SJSA1 (cell line): ENCODE data around the gene UNC13B. TPM values are rescaled to one million over a fixed set of nuclear protein-coding genes. Genes with fewer than 3 reads are reported as not detected.
"Not testable (repeated sequence)": the region's sequence is repeated elsewhere in the genome, so short reads cannot be mapped to it uniquely, and the experiment has no call there.

ENCODE experiments used
- DNase-seq, 2 experiments: peaks; one replicate each; pipeline ENCODE4 v3.0.0-alpha.2; 2015 to 2020; ENCODE audit warnings: low spot score in 2 of 2, low read depth in 1 of 2
- H3K27ac ChIP-seq: fragments of 250-450 bp; sonication (Bioruptor Pico); 2 replicates; pipeline ENCODE4 v1.5.1; 2020; ENCODE audit warnings: mild to moderate bottlenecking, moderate library complexity
- H3K27me3 ChIP-seq: fragments of 250-450 bp; sonication (Bioruptor Pico); replicated peaks from 2 replicates; pipeline ENCODE4 v1.5.1; 2020; ENCODE audit warnings: mild to moderate bottlenecking, moderate library complexity
- H3K36me3 ChIP-seq: fragments of 250-450 bp; sonication (Bioruptor Pico); 2 replicates; pipeline ENCODE4 v1.5.1; 2020; ENCODE audit warnings: mild to moderate bottlenecking
- H3K4me1 ChIP-seq: fragments of 250-450 bp; sonication (Bioruptor Pico); replicated peaks from 2 replicates; pipeline ENCODE4 v1.6.1; 2021; ENCODE audit warnings: mild to moderate bottlenecking
- H3K4me3 ChIP-seq: fragments of 250-450 bp; sonication (Bioruptor Pico); 2 replicates; pipeline ENCODE4 v1.5.1; 2020; ENCODE audit warnings: mild to moderate bottlenecking
- H3K9me3 ChIP-seq: fragments of 250-450 bp; sonication (Bioruptor Pico); replicated peaks from 2 replicates; pipeline ENCODE4 v1.5.1; 2020; ENCODE audit warnings: mild to moderate bottlenecking
- total RNA-seq: library from RNA; depleted of rRNA; stranded (reverse); fragments of >200 nt; shearing (Covaris generic); gene quantifications from 2 replicates; pipeline ENCODE4 v1.2.3, GENCODE V29; 2014

The UNC13B gene
- total RNA-seq, 1 experiment from 2014 or later, result 1.6 TPM

GRCh38 chr9:35395076-35395705 is 233.4 kb downstream of the UNC13B start:
- H3K4me1 ChIP-seq, result no peaks in the 10 kb centered on the region
- no peak overlapping the region for H3K4me3 ChIP-seq
- no peaks in the 10 kb centered on the region for H3K36me3 ChIP-seq
- no peaks in the 10 kb centered on the region for H3K9me3 ChIP-seq
- H3K27ac ChIP-seq, result no peak overlapping the region
- H3K27me3 ChIP-seq, result no peaks in the 10 kb centered on the region
- no peak for DNase-seq

DNA sequence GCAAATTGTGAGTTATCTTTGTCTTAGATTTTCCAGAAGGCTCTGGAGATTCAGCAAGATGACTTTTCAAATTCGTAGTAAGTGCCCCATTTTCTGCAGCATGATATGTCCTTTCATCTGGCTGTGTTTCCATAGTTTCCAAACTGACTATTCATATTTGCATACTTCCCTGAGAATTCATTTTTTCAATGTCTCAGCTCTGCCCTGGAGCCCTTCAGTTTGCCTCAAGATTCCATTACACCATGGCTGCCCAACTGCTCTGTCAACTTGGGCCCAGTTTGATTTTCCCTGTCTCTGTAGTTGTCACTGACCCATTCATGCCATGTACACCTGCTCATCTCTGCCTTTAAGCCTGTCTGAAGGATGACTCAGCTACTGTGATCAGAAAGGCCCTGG is 233.9 kb downstream of the UNC13B start:
- Histone ChIP-seq H3K4me3 (no peak overlapping the region), H3K27ac (no peak overlapping the region), H3K27me3 (no peaks in the 10 kb centered on the region), H3K36me3 (no peaks in the 10 kb centered on the region), H3K9me3 (no peaks in the 10 kb centered on the region), H3K4me1 (no peaks in the 10 kb centered on the region)
- DNase-seq, result no peak

DNA sequence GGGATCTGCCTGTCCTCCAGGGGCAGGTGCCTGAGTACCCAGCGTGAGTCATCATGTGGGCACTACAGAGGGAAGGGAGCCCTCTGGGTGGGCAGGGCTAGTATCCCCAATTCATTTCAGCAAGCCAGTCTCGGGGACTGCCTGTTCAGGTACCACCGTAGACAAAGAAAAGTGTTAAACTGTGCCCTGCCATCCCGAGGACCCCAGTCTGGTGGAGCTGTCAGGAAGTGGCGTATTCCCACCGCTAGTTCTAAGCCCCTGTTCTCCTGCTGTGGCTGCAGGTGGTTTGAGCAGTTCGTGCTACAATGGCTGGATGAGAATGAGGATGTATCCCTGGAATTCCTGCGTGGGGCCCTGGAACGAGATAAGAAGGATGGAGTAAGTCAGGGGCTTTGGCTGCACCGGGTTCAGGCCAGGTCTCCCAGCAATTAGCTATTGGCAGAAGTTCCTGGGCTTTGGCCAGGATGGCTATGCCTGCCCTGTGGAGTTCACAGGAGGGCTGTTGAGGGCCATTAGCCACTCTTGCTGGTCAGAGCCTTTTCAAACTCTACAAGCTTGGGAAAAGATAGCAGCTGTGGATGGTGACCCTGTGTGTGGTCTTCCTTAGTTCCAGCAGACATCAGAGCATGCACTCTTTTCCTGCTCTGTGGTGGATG is 234.9 kb downstream of the UNC13B start:
- no peak overlapping the region for H3K27ac ChIP-seq
- H3K27me3 ChIP-seq, result no peaks in the 10 kb centered on the region
- H3K36me3 ChIP-seq, result no peaks in the 10 kb centered on the region
- no peaks in the 10 kb centered on the region for H3K9me3 ChIP-seq
- H3K4me3 ChIP-seq, result no peak overlapping the region
- H3K4me1 ChIP-seq, result no peaks in the 10 kb centered on the region
- DNase-seq, result no peak

DNA sequence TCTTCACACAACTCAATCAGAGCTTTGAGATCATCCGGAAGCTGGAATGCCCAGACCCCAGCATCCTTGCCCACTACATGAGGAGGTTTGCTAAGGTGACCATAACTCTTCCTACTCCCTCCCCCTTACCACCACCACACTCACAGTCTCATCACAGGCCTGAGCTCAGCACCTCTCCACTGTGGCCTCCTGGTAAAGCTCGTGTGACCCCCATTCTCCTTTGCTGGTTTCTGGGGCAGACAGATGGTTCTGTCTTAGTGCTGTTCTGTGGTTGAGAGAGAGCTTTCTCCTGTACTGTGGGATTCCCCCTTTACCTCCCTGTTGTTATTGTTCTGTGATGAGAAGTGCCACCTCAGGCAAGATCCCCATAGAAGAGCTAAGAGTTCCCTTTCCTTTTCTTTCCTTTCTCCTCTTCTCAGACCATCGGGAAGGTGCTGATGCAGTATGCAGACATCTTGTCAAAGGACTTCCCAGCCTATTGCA is 235.4 kb downstream of the UNC13B start:
- H3K27ac ChIP-seq, result no peak overlapping the region
- DNase-seq, result no peak
- H3K36me3 ChIP-seq, result no peaks in the 10 kb centered on the region
- no peak overlapping the region for H3K4me3 ChIP-seq
- H3K4me1 ChIP-seq, result no peaks in the 10 kb centered on the region
- no peaks in the 10 kb centered on the region for H3K27me3 ChIP-seq
- H3K9me3 ChIP-seq, result no peaks in the 10 kb centered on the region

- H3K27me3 ChIP-seq, result no peaks in the 10 kb centered on the region
- H3K4me3 ChIP-seq, result no peak overlapping the region
- no peaks in the 10 kb centered on the region for H3K4me1 ChIP-seq
- H3K9me3 ChIP-seq, result no peaks in the 10 kb centered on the region
- DNase-seq, result no peak
- no peak overlapping the region for H3K27ac ChIP-seq
- no peaks in the 10 kb centered on the region for H3K36me3 ChIP-seq
Measured at GRCh38 chr9:35397923-35398322, 236.1 kb downstream of the UNC13B start.

- Histone ChIP-seq H3K36me3 (no peaks in the 10 kb centered on the region), H3K27ac (no peak overlapping the region), H3K27me3 (no peaks in the 10 kb centered on the region), H3K9me3 (no peaks in the 10 kb centered on the region), H3K4me3 (no peak overlapping the region), H3K4me1 (no peaks in the 10 kb centered on the region)
- no peak for DNase-seq
Measured at GRCh38 chr9:35398651-35399335, 237.0 kb downstream of the UNC13B start.

DNA sequence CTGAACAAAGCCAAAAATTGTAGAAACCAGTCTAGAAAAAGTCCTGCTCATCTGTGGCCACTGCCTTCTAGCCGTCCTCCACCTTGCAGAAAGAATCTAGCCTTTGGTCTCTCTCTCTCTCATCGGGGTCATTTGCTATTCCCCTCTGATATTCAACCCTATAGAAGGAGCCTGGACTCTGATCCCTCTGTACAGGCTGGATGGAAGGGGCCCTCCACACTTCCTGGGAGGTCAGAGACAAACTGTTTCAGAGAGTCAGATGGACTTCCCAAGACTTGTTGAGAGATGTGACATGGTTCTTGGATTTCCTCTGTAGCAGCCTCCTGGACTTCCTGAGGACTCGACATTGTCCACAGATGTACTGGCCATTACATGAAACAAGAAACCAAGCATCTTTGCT is 243.1 kb downstream of the UNC13B start:
- Histone ChIP-seq H3K4me3 (no peak overlapping the region), H3K4me1 (no peaks in the 10 kb centered on the region), H3K27me3 (no peaks in the 10 kb centered on the region), H3K9me3 (no peaks in the 10 kb centered on the region), H3K36me3 (no peaks in the 10 kb centered on the region), H3K27ac (no peak overlapping the region)
- no peak for DNase-seq

- H3K27me3 ChIP-seq, result no peaks in the 10 kb centered on the region
- H3K36me3 ChIP-seq, result no peaks in the 10 kb centered on the region
- H3K4me1 ChIP-seq, result no peaks in the 10 kb centered on the region
- no peak overlapping the region for H3K27ac ChIP-seq
- DNase-seq, result no peak
- no peak overlapping the region for H3K4me3 ChIP-seq
- no peaks in the 10 kb centered on the region for H3K9me3 ChIP-seq
Measured at GRCh38 chr9:35406183-35406959, 244.6 kb downstream of the UNC13B start.

DNA sequence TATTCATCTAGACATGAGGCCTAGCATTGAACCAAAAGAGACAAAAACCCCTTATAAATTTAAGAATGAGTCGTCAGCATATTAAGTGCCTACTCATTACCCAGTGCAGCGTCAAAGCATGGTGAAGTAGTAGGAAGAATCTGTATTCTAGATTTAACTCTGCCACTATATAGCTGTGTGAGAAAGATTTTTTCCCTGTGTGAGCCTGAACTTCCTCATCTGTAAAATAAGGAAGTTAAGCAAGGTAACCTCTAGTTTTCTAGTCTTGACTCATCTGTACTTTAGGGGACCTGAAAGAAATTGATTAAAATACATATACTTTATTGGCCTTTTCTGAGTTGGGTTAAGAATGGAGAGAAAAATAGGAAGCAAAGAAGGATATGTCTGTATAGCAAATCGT is 246.0 kb downstream of the UNC13B start:
- H3K27me3 ChIP-seq, result no peaks in the 10 kb centered on the region
- no peaks in the 10 kb centered on the region for H3K4me1 ChIP-seq

GRCh38 chr9:35409434-35409833 is 247.6 kb downstream of the UNC13B start:
- H3K27ac ChIP-seq, H3K27me3 ChIP-seq, H3K4me1 ChIP-seq, H3K4me3 ChIP-seq, DNase-seq, H3K9me3 ChIP-seq, H3K36me3 ChIP-seq: not testable (repeated sequence)

More for the DNA sequence above, 246.0 kb downstream of the UNC13B start:
- no peak overlapping the region for H3K4me3 ChIP-seq
- no peaks in the 10 kb centered on the region for H3K36me3 ChIP-seq
- no peaks in the 10 kb centered on the region for H3K9me3 ChIP-seq
- H3K27ac ChIP-seq, result no peak overlapping the region
- no peak for DNase-seq

- Histone ChIP-seq H3K9me3 (no peaks in the 10 kb centered on the region), H3K4me1 (no peaks in the 10 kb centered on the region), H3K36me3 (no peaks in the 10 kb centered on the region), H3K4me3 (no peak overlapping the region), H3K27ac (no peak overlapping the region), H3K27me3 (no peaks in the 10 kb centered on the region)
- no peak for DNase-seq
Measured at GRCh38 chr9:35414889-35415288, 253.1 kb downstream of the UNC13B start.

DNA sequence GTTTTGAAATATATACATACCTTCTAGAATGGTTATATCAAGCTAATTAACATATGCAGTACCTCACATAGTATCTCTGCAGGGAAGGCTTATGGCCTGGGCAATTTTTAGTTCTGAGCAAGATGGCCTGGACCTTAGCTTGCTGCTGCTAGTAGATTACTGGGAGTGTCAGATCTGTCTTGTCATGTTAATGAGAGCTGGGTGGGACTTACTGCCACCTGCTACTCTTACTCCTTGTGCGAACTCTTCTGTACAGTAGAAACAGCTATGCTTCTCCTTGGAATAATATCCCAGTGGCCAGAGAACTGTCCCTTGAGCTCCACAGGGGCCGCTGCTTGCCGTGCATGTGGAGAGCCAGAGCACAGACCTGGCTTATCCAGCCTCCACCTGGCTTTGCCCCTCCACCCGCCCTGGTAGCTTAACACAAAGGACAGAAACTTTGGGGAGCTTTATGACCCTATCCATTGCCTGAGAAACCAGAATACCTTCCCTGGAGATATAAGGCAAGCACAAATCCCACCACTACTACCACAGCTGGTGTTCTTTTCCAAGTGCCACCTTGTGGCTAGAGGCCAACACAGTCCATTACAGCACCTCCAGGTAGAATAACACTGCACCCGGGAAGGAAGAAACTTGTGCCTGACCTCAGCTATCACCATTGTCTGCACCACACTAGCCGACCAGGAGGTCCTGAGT is 253.7 kb downstream of the UNC13B start:
- H3K36me3 ChIP-seq, result no peaks in the 10 kb centered on the region
- H3K4me3 ChIP-seq, result no peak overlapping the region
- no peak for DNase-seq
- H3K9me3 ChIP-seq, result no peaks in the 10 kb centered on the region
- no peak overlapping the region for H3K27ac ChIP-seq
- no peaks in the 10 kb centered on the region for H3K27me3 ChIP-seq
- H3K4me1 ChIP-seq, result no peaks in the 10 kb centered on the region

DNA sequence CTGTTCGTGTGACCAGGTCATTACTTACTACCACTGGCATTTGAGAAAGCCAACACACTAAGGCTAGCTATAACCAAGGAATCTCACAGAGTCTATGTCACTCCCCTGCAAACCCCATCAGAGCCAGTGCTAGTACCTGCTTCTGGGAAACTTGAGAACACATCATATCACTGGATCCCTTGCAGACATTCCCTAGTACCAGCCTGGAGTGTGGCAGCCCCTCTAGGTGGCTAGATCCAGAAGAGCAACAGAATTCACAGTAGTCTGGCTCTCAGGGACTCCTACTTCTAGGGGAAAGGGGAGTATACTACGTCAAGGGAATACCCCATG is 254.3 kb downstream of the UNC13B start:
- Histone ChIP-seq H3K27me3 (no peaks in the 10 kb centered on the region), H3K36me3 (no peaks in the 10 kb centered on the region), H3K4me3 (no peak overlapping the region), H3K27ac (no peak overlapping the region), H3K9me3 (no peaks in the 10 kb centered on the region), H3K4me1 (no peaks in the 10 kb centered on the region)
- DNase-seq, result no peak
